Measurements from ENCODE around the gene UQCR11.

DNA sequence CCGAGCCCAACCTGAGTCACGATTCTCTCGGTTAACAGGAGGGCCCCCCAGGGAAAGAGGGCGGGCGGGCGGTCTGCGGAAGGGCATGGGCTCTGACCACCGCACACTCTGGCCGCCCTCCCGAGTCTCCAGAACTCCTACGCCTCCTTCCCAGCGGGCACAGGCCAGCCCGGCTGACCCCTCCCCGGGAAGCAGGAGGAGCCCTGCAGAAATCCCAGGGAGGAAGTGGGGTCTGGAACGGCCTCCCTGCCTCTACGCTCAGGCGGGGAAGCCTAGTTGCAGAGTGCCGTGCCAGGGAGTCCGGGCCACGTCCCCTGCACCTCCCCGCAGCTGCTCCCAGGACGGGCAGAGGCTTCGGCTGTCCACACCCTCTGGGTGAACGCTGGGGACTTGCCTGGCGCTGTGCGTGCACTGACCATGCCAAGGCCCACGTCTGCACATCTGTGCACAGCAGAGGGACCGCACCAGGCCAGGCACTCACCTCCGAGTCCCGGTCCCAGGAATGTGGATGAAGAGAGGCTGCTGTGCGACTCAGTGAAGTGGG lies 26.4 kb upstream of the UQCR11 start:
- TF ChIP-seq EP300 (IDR thresholded peaks at IDR 0.05): no peak
- no peak for TF ChIP-seq POLR2AphosphoS5 (IDR thresholded peaks at IDR 0.05)

Measured in esophagus muscularis mucosa (tissue), 3 donors.